Measurements from ENCODE around the gene RETREG1. TPM values are rescaled to one million over a fixed set of nuclear protein-coding genes. Genes with fewer than 3 reads are reported as not detected.

Gene RETREG1
- total RNA-seq, 4 donors from 2014 or later, result 11.6 to 70.1 (median 19.4) TPM

DNA sequence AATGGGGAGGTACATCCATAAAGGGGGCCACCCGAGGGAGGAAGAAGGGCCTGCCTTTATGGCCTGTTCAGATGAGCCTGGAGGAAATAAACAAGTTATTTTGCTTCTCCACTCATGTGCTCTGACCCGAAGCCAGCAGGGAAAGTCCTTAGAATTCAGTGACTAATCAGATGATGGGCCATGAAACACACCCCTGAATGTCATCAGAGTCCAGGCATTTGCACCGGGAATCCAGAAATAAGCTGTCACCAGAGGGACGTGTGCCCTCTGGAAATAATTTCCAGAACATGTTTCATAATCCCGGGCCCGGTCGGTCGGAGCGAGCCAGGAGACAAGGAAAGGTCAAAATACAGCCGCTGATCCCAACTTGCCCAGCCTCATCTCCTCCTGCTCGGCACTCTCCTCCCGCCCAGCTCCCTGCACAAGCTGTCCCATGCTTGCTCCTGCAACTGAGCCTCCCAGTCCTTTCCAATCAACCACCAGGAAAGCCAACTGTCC is 77.6 kb downstream of the RETREG1 start:
- peaks cover 0 to 33% (median 0%) of the 10 kb centered on the region in 4 donors for H3K4me1 ChIP-seq
- DNase-seq, result peak in 2 of 3 donors; percentile 86 to 87
- peak; percentile 30 to 38 for TF ChIP-seq POLR2A (IDR thresholded peaks at IDR 0.05)
- TF ChIP-seq, protein P1, sequence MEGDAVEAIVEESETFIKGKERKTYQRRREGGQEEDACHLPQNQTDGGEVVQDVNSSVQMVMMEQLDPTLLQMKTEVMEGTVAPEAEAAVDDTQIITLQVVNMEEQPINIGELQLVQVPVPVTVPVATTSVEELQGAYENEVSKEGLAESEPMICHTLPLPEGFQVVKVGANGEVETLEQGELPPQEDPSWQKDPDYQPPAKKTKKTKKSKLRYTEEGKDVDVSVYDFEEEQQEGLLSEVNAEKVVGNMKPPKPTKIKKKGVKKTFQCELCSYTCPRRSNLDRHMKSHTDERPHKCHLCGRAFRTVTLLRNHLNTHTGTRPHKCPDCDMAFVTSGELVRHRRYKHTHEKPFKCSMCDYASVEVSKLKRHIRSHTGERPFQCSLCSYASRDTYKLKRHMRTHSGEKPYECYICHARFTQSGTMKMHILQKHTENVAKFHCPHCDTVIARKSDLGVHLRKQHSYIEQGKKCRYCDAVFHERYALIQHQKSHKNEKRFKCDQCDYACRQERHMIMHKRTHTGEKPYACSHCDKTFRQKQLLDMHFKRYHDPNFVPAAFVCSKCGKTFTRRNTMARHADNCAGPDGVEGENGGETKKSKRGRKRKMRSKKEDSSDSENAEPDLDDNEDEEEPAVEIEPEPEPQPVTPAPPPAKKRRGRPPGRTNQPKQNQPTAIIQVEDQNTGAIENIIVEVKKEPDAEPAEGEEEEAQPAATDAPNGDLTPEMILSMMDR (IDR thresholded peaks at IDR 0.05), result peak in 1 of 6 experiments; percentile 4
- H3K27me3 ChIP-seq, result no peaks in the 10 kb centered on the region
- H3K36me3 ChIP-seq, result no peaks in the 10 kb centered on the region
- H3K9me3 ChIP-seq, result no peaks in the 10 kb centered on the region
- peak overlapping the region in 3 of 4 donors; percentile 38 to 91 (median 90) for H3K27ac ChIP-seq
- no peak overlapping the region for H3K4me3 ChIP-seq

DNA sequence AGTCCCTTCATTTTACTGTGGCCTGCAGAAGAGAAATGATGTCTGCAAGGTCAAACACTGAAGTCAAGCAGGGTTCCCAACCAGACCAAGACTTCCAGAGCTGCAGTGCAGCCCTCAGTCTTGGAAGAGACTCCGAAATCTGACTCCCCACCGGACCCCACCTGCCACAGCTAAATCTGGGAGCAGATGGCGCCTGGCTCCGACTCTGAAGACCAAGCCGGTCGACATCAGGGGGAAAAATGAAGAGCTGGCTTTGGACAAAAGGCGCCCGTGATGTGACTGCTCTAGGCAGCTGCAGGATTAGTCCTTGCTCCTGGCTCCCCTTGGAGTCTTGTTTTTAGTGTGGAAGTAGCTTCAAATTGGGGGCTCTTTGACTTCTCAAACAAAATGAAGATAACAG is 78.8 kb downstream of the RETREG1 start:
- no peaks in the 10 kb centered on the region for H3K27me3 ChIP-seq
- no peaks in the 10 kb centered on the region for H3K36me3 ChIP-seq
- no peak for DNase-seq
- H3K4me1 ChIP-seq, result peaks cover 0 to 33% (median 0%) of the 10 kb centered on the region in 4 donors
- no peaks in the 10 kb centered on the region for H3K9me3 ChIP-seq
- H3K27ac ChIP-seq, result peak overlapping the region in 2 of 4 donors; percentile 90 to 91
- TF ChIP-seq, protein P1 (IDR thresholded peaks at IDR 0.05), result no peak
- no peak for TF ChIP-seq POLR2A (IDR thresholded peaks at IDR 0.05)
- H3K4me3 ChIP-seq, result no peak overlapping the region

DNA sequence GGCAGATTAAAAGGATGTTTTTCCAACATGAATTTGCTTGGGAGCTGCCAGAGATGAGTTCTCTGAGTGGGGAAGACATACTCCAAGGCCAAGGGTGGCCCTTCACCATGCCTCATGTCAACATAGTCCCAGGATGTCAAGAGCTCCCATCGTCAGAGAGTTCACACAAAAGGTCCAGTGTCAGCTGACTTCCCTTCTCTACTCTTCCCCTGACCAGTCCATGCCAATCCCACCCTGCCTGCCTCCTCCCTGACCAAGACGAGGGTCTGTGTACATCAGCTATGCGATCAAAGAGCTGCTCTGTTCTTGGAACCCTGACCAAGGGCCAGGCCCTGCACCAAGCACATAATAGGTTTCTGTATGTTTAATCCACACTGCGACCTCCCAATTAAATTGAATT is 80.0 kb downstream of the RETREG1 start:
- Histone ChIP-seq H3K36me3 (no peaks in the 10 kb centered on the region), H3K9me3 (no peaks in the 10 kb centered on the region), H3K4me1 (peaks cover 0 to 33% (median 0%) of the 10 kb centered on the region in 4 donors), H3K4me3 (no peak overlapping the region), H3K27me3 (no peaks in the 10 kb centered on the region), H3K27ac (peak overlapping the region in 1 of 4 donors; percentile 53)
- no peak for DNase-seq
- no peak for TF ChIP-seq POLR2A (IDR thresholded peaks at IDR 0.05)

DNA sequence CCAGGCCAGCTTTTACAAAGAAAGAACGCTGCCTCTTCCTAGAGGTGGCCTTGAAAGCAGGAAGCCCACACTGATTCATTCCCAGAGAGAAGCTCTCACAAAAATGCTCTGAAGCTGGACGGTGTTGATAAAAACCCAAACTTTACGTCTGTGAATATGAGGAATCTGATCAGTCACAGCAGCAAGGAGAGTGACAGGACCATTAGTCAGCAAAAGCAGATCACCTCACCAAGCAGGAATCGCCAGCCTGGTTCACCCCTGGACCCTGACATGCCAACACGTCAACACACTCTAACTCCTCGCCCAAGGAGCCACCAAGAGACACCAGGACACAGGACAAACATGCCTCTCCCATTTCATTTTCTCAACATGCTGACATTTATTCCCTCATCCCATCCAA is 80.6 kb downstream of the RETREG1 start:
- no peak overlapping the region for H3K4me3 ChIP-seq

DNA sequence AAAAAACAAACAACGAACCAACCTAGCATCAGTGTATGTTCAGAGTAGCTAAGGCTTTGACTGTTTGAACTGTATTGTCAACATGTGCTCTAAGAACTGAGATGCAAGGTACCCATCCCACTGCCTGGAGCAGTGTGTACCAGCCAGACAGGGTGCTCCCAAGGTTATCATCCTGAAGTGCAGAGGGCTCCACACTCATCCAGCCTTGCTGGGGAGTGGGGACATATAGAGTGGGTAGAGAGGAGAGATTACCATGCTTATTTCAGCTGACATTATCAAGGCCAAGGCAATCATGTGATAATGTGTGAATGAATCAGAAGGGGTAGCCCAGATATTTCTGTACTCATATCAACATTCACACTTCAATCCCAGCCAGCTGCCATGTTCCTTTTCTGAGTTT is 82.5 kb downstream of the RETREG1 start:
- H3K4me3 ChIP-seq, result no peak overlapping the region
- no peaks in the 10 kb centered on the region for H3K27me3 ChIP-seq
- TF ChIP-seq, protein P1 (IDR thresholded peaks at IDR 0.05), result no peak
- TF ChIP-seq POLR2A (IDR thresholded peaks at IDR 0.05), result no peak
- H3K9me3 ChIP-seq, result no peaks in the 10 kb centered on the region
- no peaks in the 10 kb centered on the region for H3K36me3 ChIP-seq
- H3K27ac ChIP-seq, result peak overlapping the region in 1 of 4 donors; percentile 8
- DNase-seq, result no peak
- peaks cover 0 to 26% (median 3%) of the 10 kb centered on the region in 4 donors for H3K4me1 ChIP-seq

More for the DNA sequence above, 80.6 kb downstream of the RETREG1 start:
- peaks cover 0 to 33% (median 0%) of the 10 kb centered on the region in 4 donors for H3K4me1 ChIP-seq
- TF ChIP-seq POLR2A (IDR thresholded peaks at IDR 0.05), result peak in 1 of 2 donors; percentile 20
- TF ChIP-seq, protein P1 (IDR thresholded peaks at IDR 0.05), result no peak
- no peaks in the 10 kb centered on the region for H3K9me3 ChIP-seq
- peak overlapping the region in 2 of 4 donors; percentile 22 to 53 for H3K27ac ChIP-seq
- DNase-seq, result peak in 1 of 3 donors; percentile 81
- no peaks in the 10 kb centered on the region for H3K36me3 ChIP-seq
- H3K27me3 ChIP-seq, result no peaks in the 10 kb centered on the region

DNA sequence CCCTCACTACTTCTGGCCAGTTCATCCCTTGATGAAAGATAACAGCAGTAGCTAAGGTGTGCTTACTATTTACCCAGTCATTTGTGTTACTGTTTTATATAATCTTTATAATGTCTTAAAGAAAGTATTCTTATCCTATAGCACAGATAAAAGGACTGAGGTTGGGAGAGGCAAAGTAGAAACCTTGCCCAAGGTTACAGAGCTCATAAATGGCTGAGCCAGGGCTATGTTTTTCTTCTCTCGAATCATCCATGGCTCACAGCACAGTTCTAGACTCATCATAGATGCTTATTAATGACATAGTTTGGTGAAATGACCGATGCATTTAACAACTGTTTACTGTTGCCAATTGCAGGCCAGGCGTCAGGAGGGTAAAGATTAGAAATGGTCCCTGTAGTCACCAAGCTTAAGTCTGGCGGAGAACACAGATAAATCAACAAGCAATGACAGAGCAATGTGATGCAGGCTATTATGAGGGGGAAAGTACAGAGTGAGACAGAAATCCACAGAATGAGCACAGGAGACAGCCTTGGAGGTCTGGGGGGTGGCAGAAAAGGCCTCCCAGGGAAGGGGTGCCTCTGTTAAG is 85.6 kb downstream of the RETREG1 start:
- H3K4me3 ChIP-seq, result no peak overlapping the region
- peak overlapping the region in 2 of 4 donors; percentile 55 to 83 for H3K27ac ChIP-seq
- H3K27me3 ChIP-seq, result no peaks in the 10 kb centered on the region
- no peaks in the 10 kb centered on the region for H3K36me3 ChIP-seq
- DNase-seq, result peak in 1 of 3 donors; percentile 62
- no peak for TF ChIP-seq POLR2A (IDR thresholded peaks at IDR 0.05)
- TF ChIP-seq, protein P1 (IDR thresholded peaks at IDR 0.05), result no peak
- peaks cover 0 to 11% (median 5%) of the 10 kb centered on the region in 4 donors for H3K4me1 ChIP-seq
- no peaks in the 10 kb centered on the region for H3K9me3 ChIP-seq

Measured in Peyer's patch (tissue), 4 donors.